HFFc6 (cell line): Measurements from ENCODE around the gene ZBTB44. TPM values are rescaled to one million over a fixed set of nuclear protein-coding genes. Genes with fewer than 3 reads are reported as not detected.
"Not testable (repeated sequence)": the region's sequence is repeated elsewhere in the genome, so short reads cannot be mapped to it uniquely, and the experiment has no call there.

ENCODE experiments used
- DNase-seq: peaks from one replicate; pipeline ENCODE4 v3.0.0-alpha.2; 2018
- H3K27ac Mint-ChIP-seq: 2 replicates; pipeline ENCODE4 v1.8.0; 2020; ENCODE audit warnings: mild to moderate bottlenecking, mixed read lengths
- H3K27me3 Mint-ChIP-seq: 2 replicates; pipeline ENCODE4 v1.8.0; 2021; ENCODE audit warnings: mild to moderate bottlenecking, moderate library complexity, mixed read lengths; ENCODE audit not compliant: insufficient read depth
- H3K36me3 Mint-ChIP-seq: 2 replicates; pipeline ENCODE4 v1.8.0; 2021; ENCODE audit warnings: low read depth, mixed read lengths
- H3K4me1 Mint-ChIP-seq: 2 replicates; pipeline ENCODE4 v1.8.0; 2020; ENCODE audit warnings: low read depth, mixed read lengths
- H3K4me3 Mint-ChIP-seq: 2 replicates; pipeline ENCODE4 v1.8.0; 2020; ENCODE audit warnings: mild to moderate bottlenecking, moderate library complexity, mixed read lengths
- H3K9me3 Mint-ChIP-seq: 2 replicates; pipeline ENCODE4 v1.8.0; 2020; ENCODE audit warnings: mild to moderate bottlenecking, mixed read lengths
- total RNA-seq, 6 experiments: library from RNA; stranded (reverse); fragmentation: NEBNext Ultra II Directional; extraction: Animal tissue kit (Norgen Biotek cat#: 25700); gene quantifications; 2 replicates in 1 of 6; 3 replicates in 5 of 6; pipeline ENCODE4 v1.2.3, GENCODE V29; 2021
- TF ChIP-seq, protein P1 (sequence below): fragments of 200-600 bp; sonication (generic); IDR thresholded peaks from 2 replicates; pipeline ENCODE4 v1.5.0; 2021; ENCODE audit warnings: antibody characterized with exemption, mild to moderate bottlenecking

Gene ZBTB44
- total RNA-seq, 6 experiments from 2014 or later: 9.4 to 16.5 (median 12.4) TPM

DNA sequence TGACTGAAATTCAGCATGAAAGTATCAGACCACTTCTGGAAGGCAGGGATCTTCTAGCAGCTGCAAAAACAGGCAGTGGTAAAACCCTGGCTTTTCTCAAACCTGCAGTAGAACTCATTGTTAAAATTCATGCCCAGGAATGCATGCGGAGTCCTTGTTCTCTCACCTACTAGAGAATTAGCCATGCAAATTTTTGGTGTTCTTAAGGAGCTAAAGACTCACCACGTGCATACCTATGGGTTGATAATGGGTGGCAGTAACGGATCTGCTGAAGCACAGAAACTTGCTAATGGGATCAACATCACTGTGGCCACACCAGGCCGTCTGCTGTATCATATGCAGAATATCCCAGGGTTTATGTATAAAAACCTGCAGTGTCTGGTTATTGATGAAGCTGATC is 19.1 kb downstream of the ZBTB44 start:
- no peak for DNase-seq
- no peak overlapping the region for H3K4me3 Mint-ChIP-seq
- H3K9me3 Mint-ChIP-seq: no peaks in the 10 kb centered on the region
- no peaks in the 10 kb centered on the region for H3K27me3 Mint-ChIP-seq
- H3K27ac Mint-ChIP-seq: no peak overlapping the region
- TF ChIP-seq, protein P1, sequence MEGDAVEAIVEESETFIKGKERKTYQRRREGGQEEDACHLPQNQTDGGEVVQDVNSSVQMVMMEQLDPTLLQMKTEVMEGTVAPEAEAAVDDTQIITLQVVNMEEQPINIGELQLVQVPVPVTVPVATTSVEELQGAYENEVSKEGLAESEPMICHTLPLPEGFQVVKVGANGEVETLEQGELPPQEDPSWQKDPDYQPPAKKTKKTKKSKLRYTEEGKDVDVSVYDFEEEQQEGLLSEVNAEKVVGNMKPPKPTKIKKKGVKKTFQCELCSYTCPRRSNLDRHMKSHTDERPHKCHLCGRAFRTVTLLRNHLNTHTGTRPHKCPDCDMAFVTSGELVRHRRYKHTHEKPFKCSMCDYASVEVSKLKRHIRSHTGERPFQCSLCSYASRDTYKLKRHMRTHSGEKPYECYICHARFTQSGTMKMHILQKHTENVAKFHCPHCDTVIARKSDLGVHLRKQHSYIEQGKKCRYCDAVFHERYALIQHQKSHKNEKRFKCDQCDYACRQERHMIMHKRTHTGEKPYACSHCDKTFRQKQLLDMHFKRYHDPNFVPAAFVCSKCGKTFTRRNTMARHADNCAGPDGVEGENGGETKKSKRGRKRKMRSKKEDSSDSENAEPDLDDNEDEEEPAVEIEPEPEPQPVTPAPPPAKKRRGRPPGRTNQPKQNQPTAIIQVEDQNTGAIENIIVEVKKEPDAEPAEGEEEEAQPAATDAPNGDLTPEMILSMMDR: no peak
- no peaks in the 10 kb centered on the region for H3K36me3 Mint-ChIP-seq
- peaks cover 8% of the 10 kb centered on the region for H3K4me1 Mint-ChIP-seq

DNA sequence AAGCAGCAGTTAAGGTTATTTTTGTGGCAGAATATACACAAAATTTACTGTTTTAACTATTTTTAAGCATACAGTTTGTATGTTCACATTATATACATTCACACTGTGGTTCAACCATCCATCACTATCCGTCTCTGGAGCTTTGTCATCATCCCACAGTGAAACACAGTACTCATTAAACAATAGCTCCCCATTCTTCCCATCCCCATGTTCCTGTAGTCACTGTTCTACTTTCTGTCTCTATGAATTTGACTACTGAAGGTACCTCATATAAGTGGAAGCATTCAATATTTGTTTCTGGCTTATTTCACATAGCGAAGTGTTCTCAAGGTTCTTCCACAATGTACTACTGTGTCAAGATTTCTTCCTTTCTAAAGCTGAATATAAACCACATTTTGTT is 32.6 kb downstream of the ZBTB44 start:
- no peak overlapping the region for H3K4me3 Mint-ChIP-seq
- H3K27me3 Mint-ChIP-seq: no peaks in the 10 kb centered on the region; the same call in none of the 2 replicates
- no peak overlapping the region for H3K27ac Mint-ChIP-seq
- H3K36me3 Mint-ChIP-seq: 0 out of 2 replicates have a peak, but pooled peaks cover 5% of the 10 kb centered on the region
- TF ChIP-seq, protein P1: no peak
- H3K9me3 Mint-ChIP-seq: no peaks in the 10 kb centered on the region
- H3K4me1 Mint-ChIP-seq: peaks cover 8% of the 10 kb centered on the region
- DNase-seq: no peak

DNA sequence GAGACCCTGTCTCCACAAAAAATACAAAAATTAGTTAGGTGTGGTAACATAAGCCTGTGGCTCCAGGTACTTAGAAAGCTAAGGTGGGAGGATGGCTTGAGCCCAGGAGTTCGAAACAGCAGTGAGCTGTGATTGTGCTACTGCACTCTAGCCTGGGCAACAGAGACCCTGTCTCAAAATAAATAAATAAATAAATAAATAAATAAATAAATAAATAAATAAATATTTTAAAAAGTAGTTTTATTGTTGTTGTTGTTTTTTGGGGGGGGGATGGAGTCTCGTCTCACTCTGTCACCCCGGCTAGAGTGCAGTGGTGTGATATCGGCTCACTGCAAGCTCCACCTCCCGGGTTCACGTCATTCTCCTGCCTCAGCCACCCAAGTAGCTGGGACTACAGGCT is 33.4 kb downstream of the ZBTB44 start:
- not testable (repeated sequence) for H3K9me3 Mint-ChIP-seq, DNase-seq, H3K4me1 Mint-ChIP-seq, H3K27me3 Mint-ChIP-seq, H3K36me3 Mint-ChIP-seq, H3K4me3 Mint-ChIP-seq, H3K27ac Mint-ChIP-seq

DNA sequence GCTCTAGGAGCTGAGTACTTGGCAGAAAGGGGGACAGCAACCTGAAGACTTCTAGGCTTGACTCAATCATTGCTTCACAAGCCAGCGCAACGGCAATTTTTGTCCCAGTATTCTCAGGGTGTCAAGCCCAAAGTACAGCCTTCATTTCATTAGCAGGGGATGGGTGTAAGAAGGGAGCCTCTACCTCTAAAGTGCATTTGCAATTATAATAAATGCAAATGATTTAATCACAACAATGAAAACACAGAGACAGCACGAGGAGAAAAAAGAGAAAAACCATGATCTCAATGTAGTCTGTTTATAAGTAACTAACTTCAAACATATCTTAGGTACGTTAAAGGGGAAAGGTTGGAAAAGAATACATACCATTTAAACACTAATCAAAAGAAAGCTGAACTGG is 34.7 kb downstream of the ZBTB44 start:
- Mint-ChIP-seq H3K27ac (no peak overlapping the region), H3K27me3 (no peaks in the 10 kb centered on the region; the same call in none of the 2 replicates), H3K36me3 (0 out of 2 replicates have a peak, but pooled peaks cover 5% of the 10 kb centered on the region), H3K4me1 (peaks cover 8% of the 10 kb centered on the region), H3K9me3 (no peaks in the 10 kb centered on the region), H3K4me3 (no peak overlapping the region)
- TF ChIP-seq, protein P1: no peak
- DNase-seq: no peak

DNA sequence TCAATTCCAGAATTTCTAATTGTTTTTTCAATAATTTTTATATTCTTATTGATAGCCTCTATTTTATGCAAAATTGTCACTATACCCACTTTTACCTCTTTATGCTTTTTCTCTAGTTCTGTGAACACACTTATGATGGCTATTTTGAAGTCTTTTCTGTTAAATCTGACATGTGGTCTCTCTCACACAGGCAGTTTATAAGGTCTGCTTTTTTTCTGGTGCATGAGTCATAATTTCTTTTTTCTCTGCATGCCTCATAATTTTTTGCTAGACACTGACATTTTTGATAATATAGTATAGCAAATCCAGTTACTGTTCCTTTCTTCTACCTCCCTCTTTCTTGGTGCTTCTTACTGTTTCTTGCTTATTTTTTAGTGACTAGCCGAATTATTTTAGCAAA is 36.0 kb downstream of the ZBTB44 start:
- no peak overlapping the region for H3K27ac Mint-ChIP-seq
- H3K9me3 Mint-ChIP-seq: no peaks in the 10 kb centered on the region
- DNase-seq: no peak

DNA sequence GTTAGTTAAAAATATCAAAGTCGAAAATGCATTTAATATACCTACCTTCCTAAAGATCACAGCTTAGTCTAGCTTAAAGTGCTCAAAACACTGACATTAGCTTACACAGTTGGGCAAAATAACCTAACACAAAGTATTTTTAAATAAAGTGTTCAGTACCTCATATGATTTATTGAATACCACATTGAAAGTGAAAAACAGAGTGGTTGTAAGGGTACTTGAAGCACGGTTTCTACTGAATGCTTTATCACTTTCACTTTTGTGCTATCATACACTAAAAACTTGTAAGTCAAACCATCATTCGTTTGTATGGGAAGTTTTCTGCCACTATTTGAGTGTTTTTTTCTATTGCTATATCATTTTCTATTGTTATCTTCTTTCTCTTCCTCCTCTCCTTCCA is 36.6 kb downstream of the ZBTB44 start:
- no peak for DNase-seq
- no peak overlapping the region for H3K4me3 Mint-ChIP-seq
- H3K4me1 Mint-ChIP-seq: peaks cover 8% of the 10 kb centered on the region
- TF ChIP-seq, protein P1: no peak
- 0 out of 2 replicates have a peak, but pooled peaks cover 5% of the 10 kb centered on the region for H3K36me3 Mint-ChIP-seq
- H3K27ac Mint-ChIP-seq: no peak overlapping the region
- H3K27me3 Mint-ChIP-seq: no peaks in the 10 kb centered on the region; the same call in 1 of the 2 replicates
- no peaks in the 10 kb centered on the region for H3K9me3 Mint-ChIP-seq

More for the DNA sequence above, 36.0 kb downstream of the ZBTB44 start:
- Mint-ChIP-seq H3K4me3 (no peak overlapping the region), H3K27me3 (no peaks in the 10 kb centered on the region; the same call in 1 of the 2 replicates), H3K4me1 (peaks cover 8% of the 10 kb centered on the region), H3K36me3 (0 out of 2 replicates have a peak, but pooled peaks cover 5% of the 10 kb centered on the region)
- TF ChIP-seq, protein P1: no peak
